ENCODE results near the gene ZFP30.

DNA sequence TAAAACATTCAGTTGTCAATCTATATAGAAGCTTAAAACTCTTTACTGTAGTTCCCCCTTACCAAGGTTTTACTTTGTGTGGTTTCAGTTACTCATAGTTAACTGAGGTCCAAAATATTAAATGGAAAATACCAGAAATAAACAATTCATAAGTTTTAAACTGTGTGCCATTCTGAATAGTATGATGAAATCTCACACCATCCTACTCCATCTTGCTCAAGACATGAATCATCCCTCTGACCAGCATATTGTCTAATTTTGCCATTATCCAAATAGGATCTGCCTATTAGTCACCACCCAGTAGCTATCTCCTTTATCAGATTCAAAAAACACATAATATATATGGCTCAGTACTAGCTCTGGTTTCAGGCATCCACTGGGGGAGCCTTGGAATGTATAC lies 83.1 kb downstream of the ZFP30 start:
- TF ChIP-seq, protein P1, sequence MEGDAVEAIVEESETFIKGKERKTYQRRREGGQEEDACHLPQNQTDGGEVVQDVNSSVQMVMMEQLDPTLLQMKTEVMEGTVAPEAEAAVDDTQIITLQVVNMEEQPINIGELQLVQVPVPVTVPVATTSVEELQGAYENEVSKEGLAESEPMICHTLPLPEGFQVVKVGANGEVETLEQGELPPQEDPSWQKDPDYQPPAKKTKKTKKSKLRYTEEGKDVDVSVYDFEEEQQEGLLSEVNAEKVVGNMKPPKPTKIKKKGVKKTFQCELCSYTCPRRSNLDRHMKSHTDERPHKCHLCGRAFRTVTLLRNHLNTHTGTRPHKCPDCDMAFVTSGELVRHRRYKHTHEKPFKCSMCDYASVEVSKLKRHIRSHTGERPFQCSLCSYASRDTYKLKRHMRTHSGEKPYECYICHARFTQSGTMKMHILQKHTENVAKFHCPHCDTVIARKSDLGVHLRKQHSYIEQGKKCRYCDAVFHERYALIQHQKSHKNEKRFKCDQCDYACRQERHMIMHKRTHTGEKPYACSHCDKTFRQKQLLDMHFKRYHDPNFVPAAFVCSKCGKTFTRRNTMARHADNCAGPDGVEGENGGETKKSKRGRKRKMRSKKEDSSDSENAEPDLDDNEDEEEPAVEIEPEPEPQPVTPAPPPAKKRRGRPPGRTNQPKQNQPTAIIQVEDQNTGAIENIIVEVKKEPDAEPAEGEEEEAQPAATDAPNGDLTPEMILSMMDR (IDR thresholded peaks at IDR 0.05; ENCODE audit: low read depth, low read length, missing input control) = no peak
- no peak for TF ChIP-seq MAX (IDR thresholded peaks at IDR 0.05)
- no peak for TF ChIP-seq GABPA (IDR thresholded peaks at IDR 0.05 in 1 of 2, conservative IDR thresholded peaks at IDR 0.05 in 1 of 2)
- TF ChIP-seq, protein P2, sequence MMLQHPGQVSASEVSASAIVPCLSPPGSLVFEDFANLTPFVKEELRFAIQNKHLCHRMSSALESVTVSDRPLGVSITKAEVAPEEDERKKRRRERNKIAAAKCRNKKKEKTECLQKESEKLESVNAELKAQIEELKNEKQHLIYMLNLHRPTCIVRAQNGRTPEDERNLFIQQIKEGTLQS (IDR thresholded peaks at IDR 0.05) = no peak
- TF ChIP-seq, protein P3, sequence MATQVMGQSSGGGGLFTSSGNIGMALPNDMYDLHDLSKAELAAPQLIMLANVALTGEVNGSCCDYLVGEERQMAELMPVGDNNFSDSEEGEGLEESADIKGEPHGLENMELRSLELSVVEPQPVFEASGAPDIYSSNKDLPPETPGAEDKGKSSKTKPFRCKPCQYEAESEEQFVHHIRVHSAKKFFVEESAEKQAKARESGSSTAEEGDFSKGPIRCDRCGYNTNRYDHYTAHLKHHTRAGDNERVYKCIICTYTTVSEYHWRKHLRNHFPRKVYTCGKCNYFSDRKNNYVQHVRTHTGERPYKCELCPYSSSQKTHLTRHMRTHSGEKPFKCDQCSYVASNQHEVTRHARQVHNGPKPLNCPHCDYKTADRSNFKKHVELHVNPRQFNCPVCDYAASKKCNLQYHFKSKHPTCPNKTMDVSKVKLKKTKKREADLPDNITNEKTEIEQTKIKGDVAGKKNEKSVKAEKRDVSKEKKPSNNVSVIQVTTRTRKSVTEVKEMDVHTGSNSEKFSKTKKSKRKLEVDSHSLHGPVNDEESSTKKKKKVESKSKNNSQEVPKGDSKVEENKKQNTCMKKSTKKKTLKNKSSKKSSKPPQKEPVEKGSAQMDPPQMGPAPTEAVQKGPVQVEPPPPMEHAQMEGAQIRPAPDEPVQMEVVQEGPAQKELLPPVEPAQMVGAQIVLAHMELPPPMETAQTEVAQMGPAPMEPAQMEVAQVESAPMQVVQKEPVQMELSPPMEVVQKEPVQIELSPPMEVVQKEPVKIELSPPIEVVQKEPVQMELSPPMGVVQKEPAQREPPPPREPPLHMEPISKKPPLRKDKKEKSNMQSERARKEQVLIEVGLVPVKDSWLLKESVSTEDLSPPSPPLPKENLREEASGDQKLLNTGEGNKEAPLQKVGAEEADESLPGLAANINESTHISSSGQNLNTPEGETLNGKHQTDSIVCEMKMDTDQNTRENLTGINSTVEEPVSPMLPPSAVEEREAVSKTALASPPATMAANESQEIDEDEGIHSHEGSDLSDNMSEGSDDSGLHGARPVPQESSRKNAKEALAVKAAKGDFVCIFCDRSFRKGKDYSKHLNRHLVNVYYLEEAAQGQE (IDR thresholded peaks at IDR 0.05) = no peak
- TF ChIP-seq SP1 (IDR thresholded peaks at IDR 0.05) = no peak
- TF ChIP-seq RAD21 (IDR thresholded peaks at IDR 0.05) = no peak

All from liver (tissue), 3 donors.